Medulla oblongata (tissue), 1 donor: ENCODE results near the gene LGALS9C.
"Not testable (repeated sequence)": the region's sequence is repeated elsewhere in the genome, so short reads cannot be mapped to it uniquely, and the experiment has no call there.

ENCODE experiments used
- DNase-seq: peaks from one replicate; pipeline ENCODE4 v3.0.0-alpha.2; 2015; ENCODE audit errors: extremely low spot score

Gene LGALS9C

DNA sequence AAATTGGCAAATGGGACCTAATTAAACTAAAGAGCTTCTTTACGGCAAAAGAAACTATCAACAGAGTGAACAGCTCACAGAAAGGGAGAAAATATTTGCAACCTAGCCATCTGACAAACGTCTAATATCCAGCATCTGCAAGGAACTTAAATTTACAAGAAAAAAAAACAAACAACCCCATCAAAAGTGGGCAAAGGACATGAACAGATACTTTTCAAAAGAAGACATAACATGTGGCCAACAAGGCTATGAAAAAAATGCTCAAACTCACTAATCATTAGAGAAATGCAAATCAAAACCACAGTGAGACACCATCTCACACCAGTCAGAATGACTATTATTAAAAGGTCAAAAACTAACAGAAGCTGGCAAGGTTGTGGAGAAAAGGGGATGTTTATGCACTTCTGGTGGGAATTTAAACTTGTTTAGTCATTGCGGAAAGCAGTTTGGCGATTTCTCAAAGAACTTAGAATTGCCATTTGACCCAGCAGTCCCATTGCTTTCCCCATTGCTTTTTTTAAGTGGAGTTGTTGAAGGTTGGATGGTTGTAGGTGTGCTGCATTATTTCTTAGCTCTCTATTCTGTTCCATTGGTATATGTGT, 52.4 kb downstream of the LGALS9C start:
- not testable (repeated sequence) for DNase-seq

DNA sequence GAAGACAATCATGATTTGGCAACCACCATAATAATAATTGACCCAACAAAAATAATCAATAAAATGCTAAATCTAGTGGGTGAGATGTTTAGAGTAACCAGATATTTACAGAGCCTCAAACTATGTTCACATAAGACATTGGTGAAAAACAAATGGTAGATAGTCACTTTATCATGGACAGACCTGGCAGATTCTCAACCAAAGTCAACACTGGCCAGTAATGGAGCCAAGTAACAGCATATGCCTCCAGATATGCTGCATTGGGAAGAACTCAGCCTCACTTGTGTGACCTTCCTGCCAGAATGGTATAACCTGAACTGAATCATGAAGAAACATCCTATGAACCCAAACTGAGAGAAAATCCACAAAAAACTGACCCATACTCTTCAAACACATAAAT, 53.8 kb downstream of the LGALS9C start:
- DNase-seq, result not testable (repeated sequence)

DNA sequence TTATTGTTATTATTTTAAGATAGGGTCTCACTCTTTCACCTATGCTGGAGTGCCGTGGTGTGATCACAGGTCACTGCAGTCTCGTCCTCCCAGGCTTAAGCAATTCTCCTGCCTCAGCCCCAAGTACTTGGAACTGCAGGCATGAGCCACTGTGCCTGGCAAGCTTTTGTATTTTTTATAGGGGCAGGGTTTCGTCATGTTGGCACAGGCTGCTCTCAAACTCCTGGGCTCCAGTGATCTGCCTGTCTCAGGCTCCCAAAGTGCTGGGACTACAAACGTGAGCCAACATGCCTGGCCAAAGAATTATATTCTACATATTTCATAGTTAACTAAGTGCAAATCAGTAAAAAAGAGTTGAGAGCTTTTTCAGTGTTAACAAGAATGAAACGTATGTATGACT, 65.6 kb downstream of the LGALS9C start:
- DNase-seq, result not testable (repeated sequence)

DNA sequence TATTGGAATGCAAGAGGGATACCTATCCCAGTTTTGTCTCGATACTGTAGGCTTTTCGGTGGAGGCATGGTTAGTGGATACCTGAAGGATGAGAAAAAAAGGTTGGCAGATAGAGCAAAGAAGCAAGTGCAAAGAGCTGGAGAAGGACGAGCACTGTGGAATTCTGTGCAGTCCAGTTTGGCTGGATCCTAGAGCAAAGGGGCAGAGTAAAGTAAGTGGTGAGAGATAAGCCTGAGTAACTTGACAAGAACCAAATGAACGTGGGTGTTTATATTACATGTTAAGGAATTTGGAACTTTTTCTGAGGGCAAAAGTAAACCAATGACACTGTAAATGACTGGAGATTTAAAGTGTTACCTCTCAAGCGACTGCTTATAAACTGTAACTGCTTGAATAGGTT, 66.3 kb downstream of the LGALS9C start:
- DNase-seq, result not testable (repeated sequence)
